HG03558 (cell line): ENCODE data around the gene PPP1R9A.

ENCODE experiments used
- ATAC-seq: cut with Tn5 transposase; IDR thresholded peaks from one replicate; pipeline ENCODE4 v1.9.1; 2021; ENCODE audit warnings: moderate number of reproducible peaks; ENCODE audit not compliant: unreplicated experiment; ENCODE audit errors: extremely low read depth

PPP1R9A gene

DNA sequence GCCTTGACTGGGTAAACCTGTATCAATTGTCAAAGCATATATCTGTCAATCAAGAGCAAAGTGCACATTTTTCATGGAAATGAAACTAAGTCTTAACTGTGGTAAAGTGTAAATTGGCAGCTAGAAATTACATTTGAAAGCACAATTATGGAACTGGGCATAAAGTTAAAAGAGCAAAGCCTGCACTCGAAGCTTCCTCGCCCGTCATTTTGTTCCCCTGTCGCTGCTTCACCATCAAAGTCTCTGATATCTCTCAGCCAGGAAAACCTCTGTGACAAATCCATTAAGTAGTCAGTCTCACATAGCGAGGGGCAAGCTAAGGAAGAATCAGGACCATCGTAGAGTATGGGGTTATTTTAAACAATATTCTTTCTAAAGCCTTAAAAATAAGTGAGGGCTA is 389.1 kb downstream of the PPP1R9A start:
- ATAC-seq = no peak

DNA sequence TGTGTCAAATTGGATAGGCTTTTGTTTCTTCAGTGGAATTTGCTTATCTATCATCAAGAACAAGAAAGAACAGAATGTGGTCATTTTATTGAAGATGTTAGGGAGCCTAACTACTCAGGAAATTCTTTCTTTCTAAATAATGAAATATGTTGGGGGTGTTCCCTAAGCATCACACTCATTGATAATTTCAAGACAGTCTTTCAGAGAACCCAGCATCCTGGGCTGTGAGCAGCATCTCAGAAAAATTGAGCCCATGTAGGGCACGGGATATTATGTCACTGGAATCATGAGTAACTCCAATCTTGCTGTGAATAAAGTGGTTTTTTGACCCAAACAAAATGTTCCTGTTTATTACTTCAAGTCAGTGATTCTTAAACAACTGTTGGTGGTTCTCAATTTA is 389.6 kb downstream of the PPP1R9A start:
- no peak for ATAC-seq

DNA sequence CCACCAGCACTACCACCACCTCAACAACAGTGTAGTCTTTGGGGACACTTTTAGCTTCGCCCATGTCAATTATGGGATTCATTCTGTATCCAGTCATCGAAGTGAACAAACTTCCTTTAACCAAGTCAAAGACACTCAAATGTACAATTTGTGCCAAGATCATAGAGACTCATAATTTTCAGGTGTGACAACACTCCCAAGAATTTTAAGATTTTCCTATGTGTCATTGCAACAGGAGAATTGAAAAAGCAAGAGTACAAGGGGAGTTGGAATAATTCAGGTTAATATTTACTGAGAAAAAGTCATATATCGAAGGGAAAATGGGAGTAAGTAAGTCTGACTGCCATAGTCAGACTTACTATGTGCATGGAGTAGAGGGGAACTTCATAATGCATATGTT is 390.7 kb downstream of the PPP1R9A start:
- no peak for ATAC-seq

DNA sequence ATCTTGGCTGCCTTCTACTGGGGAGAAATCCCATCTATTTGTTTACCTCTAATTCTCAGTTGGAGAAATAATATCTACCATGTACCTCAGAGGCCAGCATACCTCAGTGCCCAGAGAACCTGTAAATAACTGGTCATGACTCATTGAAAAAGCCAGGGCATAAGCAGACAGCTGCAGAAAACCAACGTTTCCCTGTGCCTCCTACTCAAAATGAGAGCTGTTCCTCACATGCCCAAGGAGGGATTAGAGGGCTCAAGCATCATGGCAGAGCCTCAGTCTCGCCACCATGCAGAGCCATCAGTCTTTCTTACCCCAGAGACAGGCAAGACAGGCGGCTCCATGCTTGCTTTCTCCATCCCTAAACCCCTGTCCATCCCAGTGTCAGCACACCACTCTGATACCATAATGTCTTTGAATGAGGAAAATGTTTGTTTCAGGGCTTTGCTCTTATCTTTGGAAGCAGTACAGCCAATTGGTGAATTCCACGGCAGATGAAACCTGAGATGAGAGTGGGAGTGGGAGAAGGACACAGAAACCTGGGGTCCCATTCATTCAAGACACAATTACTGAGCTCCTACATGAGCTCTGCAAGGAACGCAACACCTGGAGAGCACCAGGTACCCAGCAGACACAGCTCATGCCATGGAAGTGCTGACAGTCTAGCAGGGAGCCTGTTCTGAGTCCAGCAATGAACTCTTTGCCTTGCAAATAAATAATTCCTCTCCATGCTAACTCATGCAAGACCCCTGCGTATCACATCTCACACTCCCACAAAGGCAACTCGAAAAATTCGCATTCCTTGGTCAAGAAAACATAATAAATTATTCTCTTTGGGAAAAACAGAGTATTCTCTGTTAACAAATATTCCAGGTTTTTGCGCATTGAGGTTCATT is 395.9 kb downstream of the PPP1R9A start:
- no peak for ATAC-seq

DNA sequence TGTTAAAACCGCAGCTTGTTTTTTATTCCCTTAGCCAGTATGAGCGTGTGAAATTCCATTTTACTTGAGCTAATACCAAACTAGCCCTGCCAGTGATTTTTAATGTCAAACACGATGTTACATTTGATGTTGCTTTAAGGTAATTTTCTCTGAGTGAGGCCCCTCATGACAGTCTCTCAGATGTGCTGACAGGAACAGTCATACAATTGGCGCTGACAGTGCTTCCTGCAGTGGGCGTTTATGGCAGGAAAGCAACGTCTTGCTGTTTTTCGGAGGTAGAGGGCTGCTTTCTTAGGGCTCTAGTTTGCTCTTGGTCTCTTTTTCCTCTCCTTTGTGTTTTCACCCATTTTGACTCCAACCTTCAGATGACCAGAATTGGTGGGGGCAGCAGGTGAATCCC is 397.6 kb downstream of the PPP1R9A start:
- no peak for ATAC-seq

DNA sequence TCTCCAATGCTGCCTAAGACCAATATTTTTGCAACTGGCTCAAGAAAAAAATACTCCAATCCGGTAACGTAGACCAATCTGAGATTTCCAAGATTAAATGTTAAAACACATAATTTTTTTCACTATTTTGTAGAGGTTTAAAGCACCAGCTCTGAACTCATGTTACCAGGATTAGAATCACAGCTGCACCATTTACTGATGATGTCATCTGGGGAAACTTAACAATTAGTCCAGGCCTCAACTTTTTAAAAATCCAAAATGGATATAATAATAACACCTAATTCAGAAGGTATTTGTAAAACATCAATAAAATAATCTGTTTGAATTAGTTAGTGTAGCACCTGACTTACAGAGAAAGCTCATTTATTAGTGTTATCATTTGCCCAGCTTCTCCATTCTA is 402.6 kb downstream of the PPP1R9A start:
- ATAC-seq = no peak

DNA sequence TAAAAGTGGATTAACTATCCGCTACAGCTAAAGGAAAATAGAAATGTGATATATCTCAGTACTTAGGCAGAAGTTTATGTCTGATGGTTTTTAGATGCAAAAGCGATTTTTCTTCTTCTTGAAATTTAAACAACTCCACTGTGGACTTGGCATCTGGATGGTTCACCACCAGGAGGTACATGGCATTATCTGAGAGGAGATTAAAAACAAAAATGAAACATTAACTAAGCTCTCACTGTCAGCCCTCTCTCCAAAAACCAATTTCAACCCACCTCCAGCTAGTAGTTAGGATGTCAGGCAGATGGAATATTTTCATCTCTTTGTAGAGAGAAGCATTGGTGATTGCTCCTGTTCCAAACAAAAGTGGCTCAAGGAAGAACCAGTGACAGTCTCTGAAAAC is 404.0 kb downstream of the PPP1R9A start:
- no peak for ATAC-seq

DNA sequence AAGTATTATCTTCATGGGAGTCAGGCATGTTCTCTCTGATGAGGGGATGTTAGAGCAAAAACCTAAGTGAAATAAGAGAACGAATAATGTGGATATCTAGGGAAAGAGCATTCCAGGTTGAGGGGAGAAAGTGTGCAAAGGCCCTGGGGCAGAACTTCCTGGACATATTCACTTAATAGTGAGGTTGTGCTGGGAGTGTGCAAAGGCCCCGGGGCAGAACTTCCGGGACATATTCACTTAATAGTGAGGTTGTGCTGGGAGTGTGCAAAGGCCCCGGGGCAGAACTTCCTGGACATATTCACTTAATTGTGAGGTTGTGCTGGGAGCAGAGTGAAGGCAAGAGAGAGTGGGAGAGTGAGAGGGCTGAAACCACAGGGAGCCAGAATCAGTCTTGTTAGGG is 405.2 kb downstream of the PPP1R9A start:
- ATAC-seq = no peak

DNA sequence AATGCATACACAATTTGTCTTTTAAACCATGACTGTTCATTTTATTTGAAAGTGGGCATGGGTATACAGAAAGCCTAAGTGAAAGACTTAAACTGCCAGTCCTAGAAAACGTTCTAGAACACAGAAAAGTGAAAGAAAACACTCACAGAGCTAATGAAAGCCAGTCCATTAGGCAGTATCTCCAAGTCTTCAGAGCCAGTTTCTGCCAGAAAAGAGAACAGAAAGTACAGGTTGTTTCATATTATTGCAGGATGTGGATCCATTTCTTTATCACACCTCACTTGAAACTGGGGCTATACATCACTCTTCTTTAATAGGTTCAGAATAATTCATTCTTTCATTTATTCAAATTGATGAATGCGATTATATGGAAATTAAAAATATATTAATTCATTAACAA is 409.2 kb downstream of the PPP1R9A start:
- no peak for ATAC-seq

DNA sequence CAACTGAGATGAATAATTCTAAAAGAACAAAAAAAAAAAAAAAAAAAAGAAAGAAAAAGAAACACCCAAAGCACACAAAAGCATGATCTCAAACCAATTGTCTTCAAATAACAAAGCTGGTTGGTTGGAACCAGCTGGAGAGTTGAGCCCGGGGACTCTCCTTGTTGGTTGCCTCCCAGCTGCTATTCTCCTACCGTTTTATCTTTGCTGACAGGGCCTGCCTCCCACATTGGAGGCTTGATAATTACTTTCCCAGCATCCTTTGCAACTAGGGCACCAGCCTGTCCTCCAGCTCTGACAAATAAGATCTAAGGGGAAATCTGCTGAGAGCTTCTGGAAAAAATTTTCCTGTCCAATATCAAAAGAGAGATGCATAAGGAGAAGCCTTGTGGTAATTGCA is 410.2 kb downstream of the PPP1R9A start:
- ATAC-seq = no peak

DNA sequence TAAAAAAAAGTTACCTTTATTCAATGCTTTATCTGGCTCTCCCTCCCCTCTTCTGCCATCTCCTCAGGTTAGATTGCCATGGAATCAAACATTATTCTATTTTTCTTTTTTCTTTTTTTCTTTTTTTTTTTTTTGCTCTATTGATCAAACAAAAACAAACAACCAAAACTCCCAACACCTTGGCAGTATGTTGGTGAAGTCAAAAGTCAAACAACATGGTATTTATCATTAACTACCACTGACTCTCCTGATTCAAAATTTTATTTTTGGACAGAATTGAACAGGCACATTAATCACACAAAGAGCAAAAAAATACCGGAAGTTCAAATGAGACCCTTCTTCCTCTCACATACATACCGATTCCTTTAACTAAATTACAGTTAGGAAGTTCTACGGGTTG is 410.6 kb downstream of the PPP1R9A start:
- ATAC-seq = no peak

DNA sequence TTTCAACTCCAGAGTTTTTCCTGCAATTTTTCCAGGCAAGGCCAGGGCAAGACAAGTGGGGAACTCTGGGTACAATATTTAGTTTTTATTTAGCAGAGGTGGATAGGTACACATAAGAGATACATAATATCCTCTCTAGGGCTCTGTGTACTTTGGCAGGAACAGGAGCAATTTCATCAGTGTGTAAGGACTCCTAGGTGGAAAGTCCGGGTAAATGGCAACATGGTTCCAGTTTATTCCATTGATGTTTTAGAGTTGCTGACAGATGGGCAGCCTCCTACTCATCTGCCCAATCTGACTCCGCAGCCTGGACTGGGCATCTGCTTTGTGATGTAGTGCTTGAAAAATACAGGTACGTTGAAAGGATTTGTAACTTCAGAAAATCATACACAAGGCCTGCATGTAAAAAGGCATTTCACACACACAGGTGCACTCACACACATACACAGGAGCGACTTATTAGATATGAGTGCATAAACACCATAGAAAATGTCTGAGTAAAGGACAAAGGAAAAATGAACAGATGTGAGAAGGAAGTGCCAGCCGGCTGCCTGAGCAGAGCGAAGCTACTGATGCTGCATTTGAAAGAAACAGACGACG is 411.2 kb downstream of the PPP1R9A start:
- ATAC-seq = no peak

DNA sequence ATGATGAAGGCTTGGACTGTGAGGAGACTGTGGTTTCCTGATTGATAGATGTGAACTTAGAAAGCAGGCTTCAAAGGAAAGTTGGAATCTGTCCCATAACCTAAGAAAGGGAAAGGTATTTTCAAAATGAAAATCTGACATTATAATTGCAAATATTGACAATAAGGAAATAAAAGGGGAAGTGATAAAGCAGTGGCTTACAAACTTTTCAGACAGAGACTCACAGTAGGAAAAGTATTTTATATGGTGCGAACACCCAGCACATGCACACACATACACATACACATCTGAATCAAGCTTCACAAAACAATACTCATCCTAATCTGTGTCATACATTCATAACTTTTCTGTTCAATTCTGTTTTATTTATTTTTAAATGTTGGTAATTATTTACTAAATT is 412.2 kb downstream of the PPP1R9A start:
- no peak for ATAC-seq

DNA sequence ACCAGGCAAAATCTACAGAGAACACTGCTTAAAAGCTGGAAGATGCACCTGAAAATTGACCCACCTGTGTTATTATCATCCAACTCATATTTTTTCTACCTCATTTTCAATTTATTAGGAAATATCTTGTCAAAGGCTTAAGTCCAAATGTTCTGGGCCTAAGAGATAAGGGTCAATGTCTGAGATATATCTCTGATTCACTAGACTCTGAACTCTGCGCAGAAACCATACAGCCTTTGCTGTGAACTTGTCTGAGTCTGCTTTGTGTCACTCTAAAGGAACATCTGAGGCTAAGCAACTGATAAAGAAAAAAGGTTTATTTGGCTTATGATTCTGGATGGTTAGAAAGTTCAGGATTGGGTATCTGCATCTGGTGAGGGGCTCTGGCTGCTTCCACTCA is 413.3 kb downstream of the PPP1R9A start:
- no peak for ATAC-seq

DNA sequence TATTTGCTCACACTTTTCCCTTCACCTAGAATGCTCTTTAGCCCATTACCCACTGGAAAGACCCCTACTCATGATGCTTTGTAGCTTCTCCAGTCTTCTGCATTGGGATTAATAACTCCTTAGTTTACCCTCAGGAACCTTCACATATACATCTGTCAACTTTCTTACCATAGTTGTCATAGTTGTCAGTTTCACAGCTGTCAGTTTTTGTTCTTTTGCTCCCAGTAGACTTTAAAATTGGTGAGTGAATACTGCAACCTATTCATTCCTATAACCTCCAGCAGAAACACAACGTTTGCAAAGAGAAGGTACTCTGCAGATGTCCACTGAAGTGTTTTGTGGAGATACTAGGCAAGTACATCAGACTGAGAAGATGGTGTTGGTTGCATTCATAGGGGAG is 414.3 kb downstream of the PPP1R9A start:
- ATAC-seq = no peak

DNA sequence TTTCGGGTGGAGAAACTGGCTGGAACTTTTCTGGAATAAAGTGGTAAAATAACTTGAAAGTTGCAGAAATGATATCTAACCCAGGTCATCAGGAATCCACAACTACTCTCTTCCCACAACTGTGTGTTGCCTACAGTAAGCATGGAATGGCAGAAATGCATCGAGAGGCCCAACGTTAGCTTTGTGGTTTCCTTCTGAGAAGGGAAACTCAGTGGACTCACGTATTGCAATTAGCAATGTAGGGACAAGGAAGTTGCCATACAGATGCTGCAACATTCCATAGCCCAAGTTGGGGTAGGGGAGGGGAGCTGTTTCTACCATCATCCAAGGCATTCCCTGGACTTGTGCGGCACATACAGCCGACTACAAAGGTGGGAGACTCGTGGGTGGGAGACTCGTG is 415.0 kb downstream of the PPP1R9A start:
- ATAC-seq = no peak

DNA sequence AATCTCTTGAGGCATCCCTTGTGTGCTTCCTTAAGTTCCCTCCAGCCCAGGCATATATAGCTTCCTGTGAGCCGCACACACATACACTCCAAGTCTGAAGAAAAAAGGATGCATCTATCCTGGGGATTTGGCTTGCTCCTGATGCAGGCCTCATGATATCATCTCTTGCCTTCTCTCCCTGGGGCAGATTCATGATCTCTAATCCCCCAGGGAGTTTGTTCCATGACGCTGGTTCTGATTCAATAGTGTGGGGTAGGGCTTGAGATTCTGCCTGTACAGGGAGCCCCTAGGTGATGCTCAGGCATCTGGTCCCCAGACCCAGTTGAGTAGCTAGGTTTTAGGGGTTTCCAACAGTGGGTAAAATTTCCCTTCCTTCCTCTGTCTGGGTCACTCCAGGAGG is 415.5 kb downstream of the PPP1R9A start:
- no peak for ATAC-seq

DNA sequence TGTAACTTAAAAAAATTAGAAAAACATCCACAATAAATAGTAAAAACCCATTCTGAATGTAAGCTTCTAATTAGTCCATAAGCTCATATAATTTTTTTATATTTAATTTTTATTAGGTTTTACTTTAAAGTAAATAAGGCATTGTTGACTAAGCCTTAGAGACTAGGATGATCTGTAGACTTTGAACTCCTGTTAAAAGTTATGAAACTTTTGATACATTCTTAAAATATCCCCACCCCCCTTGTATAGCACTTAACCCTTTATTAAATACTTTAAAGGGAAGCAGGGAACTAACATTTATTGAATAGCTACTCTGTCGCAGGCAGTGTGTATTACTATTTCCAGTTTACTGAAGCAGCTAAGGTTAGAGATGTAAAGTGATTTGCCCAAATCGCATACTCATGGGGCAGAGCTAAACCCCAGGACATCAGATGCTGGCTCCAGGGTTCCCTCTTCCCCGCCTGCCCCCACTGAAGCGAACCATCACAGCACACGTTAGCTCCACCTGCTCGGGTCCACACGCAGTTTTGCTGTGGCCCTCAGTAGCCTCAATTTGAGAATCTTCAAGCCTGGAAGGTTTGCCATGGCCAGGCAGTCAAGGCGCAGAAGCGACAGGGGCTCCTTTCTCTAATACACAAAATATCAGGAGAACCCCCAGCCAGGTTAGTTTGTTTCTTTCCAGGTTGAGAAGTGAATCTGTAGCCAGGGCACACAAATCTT is 416.2 kb downstream of the PPP1R9A start:
- ATAC-seq = no peak

DNA sequence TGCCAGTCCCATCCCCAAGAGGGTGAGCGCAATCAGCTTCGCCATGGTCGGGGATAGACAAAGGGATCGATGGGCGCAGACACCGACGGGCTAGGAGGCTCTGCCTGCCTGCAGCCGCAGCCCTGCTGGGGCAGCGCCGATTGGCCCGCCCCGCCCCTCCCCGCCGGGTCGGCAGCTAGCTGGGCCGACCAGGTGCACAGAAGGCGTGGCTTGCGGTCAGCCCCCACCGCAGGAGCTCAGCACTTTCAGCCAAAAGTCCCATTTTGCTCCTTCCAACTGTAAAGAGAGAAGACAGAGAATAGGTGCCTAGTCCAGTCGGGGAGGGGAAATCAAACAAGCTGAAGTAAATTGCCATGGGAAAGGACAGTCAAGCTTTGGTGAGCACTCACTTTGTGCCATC is 417.0 kb downstream of the PPP1R9A start, which contains the start of gene PON1:
Gene PON1, minus strand, starts transcription at position 102 of the 400 bp plus-strand sequence. Its CDS starts 57 bp downstream, at position 45.
- ATAC-seq = no peak

DNA sequence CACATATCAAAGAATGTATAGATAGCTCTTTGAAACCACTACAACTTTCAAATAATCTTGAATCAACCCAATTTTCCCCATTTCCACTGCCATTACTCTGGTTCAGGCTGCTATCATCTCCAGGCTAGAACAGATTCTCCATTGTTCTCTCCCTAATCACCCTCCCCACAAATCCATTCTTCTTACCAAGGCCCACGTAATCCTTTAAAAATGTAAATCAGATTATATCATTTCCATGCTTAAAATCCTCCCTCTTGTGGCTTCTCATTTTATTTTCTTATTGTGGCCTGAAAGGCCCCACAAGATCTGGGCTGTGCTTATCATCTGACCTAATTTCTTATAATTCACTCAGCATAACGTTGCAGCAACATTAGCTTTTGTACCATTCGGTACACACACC is 420.0 kb downstream of the PPP1R9A start:
- ATAC-seq = no peak
